RPMI7951 (cell line): ENCODE measurements around the gene CAB39. TPM values are rescaled to one million over a fixed set of nuclear protein-coding genes. Genes with fewer than 3 reads are reported as not detected.

Experiments
- DNase-seq: peaks from one replicate; pipeline ENCODE4 v3.0.0-alpha.2; 2012; ENCODE audit warnings: low read depth
- total RNA-seq: library from RNA; depleted of rRNA; stranded (reverse); fragments of >200 nt; shearing (Covaris generic); gene quantifications from 2 replicates; pipeline ENCODE4 v1.2.3, GENCODE V29; 2014

The CAB39 gene
- total RNA-seq, 1 experiment from 2014 or later, result 101 TPM

GRCh38 chr2:230757476-230757875, 44.8 kb downstream of the CAB39 start:
- DNase-seq, result no peak

GRCh38 chr2:230758566-230759480, 46.2 kb downstream of the CAB39 start:
- peak; percentile 82 for DNase-seq

- DNase-seq, result no peak
These were observed 47.0 kb downstream of the CAB39 start for GRCh38 chr2:230759481-230760167.

- no peak for DNase-seq
These were observed 49.1 kb downstream of the CAB39 start for GRCh38 chr2:230761704-230762103.

GRCh38 chr2:230762317-230762896, 49.8 kb downstream of the CAB39 start:
- peak; percentile 40 for DNase-seq

- no peak for DNase-seq
These were observed 51.7 kb downstream of the CAB39 start for GRCh38 chr2:230764346-230764745.

GRCh38 chr2:230765611-230766300, 53.1 kb downstream of the CAB39 start:
- DNase-seq, result no peak

- no peak for DNase-seq
These were observed 55.3 kb downstream of the CAB39 start for GRCh38 chr2:230767862-230768388.

- peak; percentile 63 for DNase-seq
These were observed 58.2 kb downstream of the CAB39 start for GRCh38 chr2:230770804-230771203.

- DNase-seq, result no peak
These were observed 59.5 kb downstream of the CAB39 start for GRCh38 chr2:230772156-230772555.

GRCh38 chr2:230773039-230773773, 60.6 kb downstream of the CAB39 start:
- no peak for DNase-seq

GRCh38 chr2:230774348-230774951, 61.8 kb downstream of the CAB39 start:
- DNase-seq, result peak; percentile 84

- no peak for DNase-seq
These were observed 63.1 kb downstream of the CAB39 start for GRCh38 chr2:230775737-230776136.

- DNase-seq, result peak; percentile 63
These were observed 65.1 kb downstream of the CAB39 start for GRCh38 chr2:230777721-230778120.

- DNase-seq, result no peak
These were observed 65.9 kb downstream of the CAB39 start for GRCh38 chr2:230778350-230779063.

- no peak for DNase-seq
These were observed 66.5 kb downstream of the CAB39 start for GRCh38 chr2:230779126-230779525.

- DNase-seq, result no peak
These were observed 67.0 kb downstream of the CAB39 start for GRCh38 chr2:230779607-230780006.

GRCh38 chr2:230781130-230781797, 68.6 kb downstream of the CAB39 start:
- DNase-seq, result no peak

- no peak for DNase-seq
These were observed 70.5 kb downstream of the CAB39 start for GRCh38 chr2:230783101-230783500.
